Neural progenitor cell (in vitro differentiated cells): ENCODE data around the gene CACNA1D.

Experiments used
- CTCF ChIP-seq: fragments of 200-600 bp; sonication (generic); IDR thresholded peaks from 2 replicates; pipeline ENCODE4 v1.5.1; 2017; ENCODE audit warnings: antibody characterized with exemption, mild to moderate bottlenecking
- EZH2 ChIP-seq: fragments of 200-600 bp; sonication (generic); IDR thresholded peaks from 2 replicates; pipeline ENCODE4 v1.6.1; 2017; ENCODE audit warnings: antibody characterized with exemption, mild to moderate bottlenecking, moderate library complexity

- no peak for TF ChIP-seq CTCF
- TF ChIP-seq EZH2 = no peak
Observed at GRCh38 chr3:53523346-53523745, 28.9 kb downstream of the CACNA1D start.
